Activated B cell treated with CpG ODN at 0.5 μM for 24 hours (primary cell): ENCODE data around the gene FHIT. TPM values are rescaled to one million over a fixed set of nuclear protein-coding genes. Genes with fewer than 3 reads are reported as not detected.

Experiments used
- ATAC-seq: fragments of 200-7000 bp; cut with Tn5 transposase; one replicate; pipeline ENCODE4 v1.10.0; 2021; ENCODE audit warnings: low read depth, mild to moderate bottlenecking, moderate library complexity
- CTCF ChIA-PET: fragments of 350-600 bp; sonication (Branson Sonifier 250); formaldehyde crosslinking; loops from one replicate; lab custom pipeline; 2021; ENCODE audit warnings: antibody characterized with exemption; lab: Charles Lee
- POLR2A ChIA-PET: fragments of 350-600 bp; sonication (Branson Sonifier 250); formaldehyde crosslinking; loops from one replicate; lab custom pipeline; 2021; ENCODE audit warnings: antibody characterized with exemption; lab: Charles Lee
- DNase-seq: peaks from one replicate; pipeline ENCODE4 v3.0.0; 2022
- H3K27ac Mint-ChIP-seq: one replicate; pipeline ENCODE4 v1.8.0; 2020; ENCODE audit warnings: mixed read lengths
- H3K27me3 Mint-ChIP-seq: one replicate; pipeline ENCODE4 v1.8.0; 2021; ENCODE audit warnings: mixed read lengths
- H3K36me3 Mint-ChIP-seq: one replicate; pipeline ENCODE4 v1.8.0; 2021; ENCODE audit warnings: low read depth, mixed read lengths
- H3K4me1 Mint-ChIP-seq: one replicate; pipeline ENCODE4 v1.8.0; 2021; ENCODE audit warnings: mixed read lengths
- H3K4me3 Mint-ChIP-seq: one replicate; pipeline ENCODE4 v1.8.0; 2020; ENCODE audit warnings: mild to moderate bottlenecking, mixed read lengths
- H3K9me3 Mint-ChIP-seq: one replicate; pipeline ENCODE4 v1.8.0; 2020; ENCODE audit warnings: mixed read lengths
- intact Hi-C: fragments of 100-400 bp; cut with micrococcal nuclease; formaldehyde crosslinking; loops from one replicate; pipeline ENCODE4 v1.15.1; 2024
- total RNA-seq: library from RNA; stranded (reverse); gene quantifications from 2 replicates; pipeline ENCODE4 v1.2.3, GENCODE V29; 2022
- TF ChIP-seq, protein P1 (sequence below): fragments of 200-600 bp; IDR thresholded peaks from one replicate; pipeline ENCODE4 v1.8.0; 2022; ENCODE audit warnings: antibody characterized with exemption, mild to moderate bottlenecking

FHIT gene
- total RNA-seq, 1 donor from 2014 or later = 5.5 TPM

DNA sequence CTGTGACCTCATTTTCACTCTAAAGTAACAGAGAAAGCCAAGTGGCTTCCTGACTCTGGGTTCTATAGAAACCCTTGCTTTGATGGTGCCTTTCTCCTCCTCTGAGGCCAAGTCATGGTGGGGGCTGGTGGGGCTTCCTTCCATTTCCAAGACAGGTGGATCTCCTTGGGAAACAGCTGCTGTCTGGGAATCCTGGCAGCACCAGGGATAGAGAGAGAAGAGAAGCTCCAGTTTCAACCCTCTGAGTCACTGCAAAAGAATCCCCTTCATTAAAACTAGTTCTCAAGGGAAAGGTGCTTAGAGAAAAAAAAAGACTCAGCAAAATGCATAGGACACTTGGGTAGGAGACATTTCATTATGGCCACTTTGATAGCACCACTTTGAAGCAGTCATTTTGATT is 614.4 kb downstream of the FHIT start:
- CTCF ChIA-PET = no interaction called here
- POLR2A ChIA-PET = no interaction called here
- no peaks in the 10 kb centered on the region for H3K27me3 Mint-ChIP-seq
- H3K9me3 Mint-ChIP-seq = no peaks in the 10 kb centered on the region
- no peaks in the 10 kb centered on the region for H3K36me3 Mint-ChIP-seq
- ATAC-seq (no peak), DNase-seq (no peak)
- H3K4me3 Mint-ChIP-seq = no peak overlapping the region
- intact Hi-C loops = no loop called here
- H3K27ac Mint-ChIP-seq = no peak overlapping the region
- no peaks in the 10 kb centered on the region for H3K4me1 Mint-ChIP-seq
- TF ChIP-seq, protein P1, sequence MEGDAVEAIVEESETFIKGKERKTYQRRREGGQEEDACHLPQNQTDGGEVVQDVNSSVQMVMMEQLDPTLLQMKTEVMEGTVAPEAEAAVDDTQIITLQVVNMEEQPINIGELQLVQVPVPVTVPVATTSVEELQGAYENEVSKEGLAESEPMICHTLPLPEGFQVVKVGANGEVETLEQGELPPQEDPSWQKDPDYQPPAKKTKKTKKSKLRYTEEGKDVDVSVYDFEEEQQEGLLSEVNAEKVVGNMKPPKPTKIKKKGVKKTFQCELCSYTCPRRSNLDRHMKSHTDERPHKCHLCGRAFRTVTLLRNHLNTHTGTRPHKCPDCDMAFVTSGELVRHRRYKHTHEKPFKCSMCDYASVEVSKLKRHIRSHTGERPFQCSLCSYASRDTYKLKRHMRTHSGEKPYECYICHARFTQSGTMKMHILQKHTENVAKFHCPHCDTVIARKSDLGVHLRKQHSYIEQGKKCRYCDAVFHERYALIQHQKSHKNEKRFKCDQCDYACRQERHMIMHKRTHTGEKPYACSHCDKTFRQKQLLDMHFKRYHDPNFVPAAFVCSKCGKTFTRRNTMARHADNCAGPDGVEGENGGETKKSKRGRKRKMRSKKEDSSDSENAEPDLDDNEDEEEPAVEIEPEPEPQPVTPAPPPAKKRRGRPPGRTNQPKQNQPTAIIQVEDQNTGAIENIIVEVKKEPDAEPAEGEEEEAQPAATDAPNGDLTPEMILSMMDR = no peak

DNA sequence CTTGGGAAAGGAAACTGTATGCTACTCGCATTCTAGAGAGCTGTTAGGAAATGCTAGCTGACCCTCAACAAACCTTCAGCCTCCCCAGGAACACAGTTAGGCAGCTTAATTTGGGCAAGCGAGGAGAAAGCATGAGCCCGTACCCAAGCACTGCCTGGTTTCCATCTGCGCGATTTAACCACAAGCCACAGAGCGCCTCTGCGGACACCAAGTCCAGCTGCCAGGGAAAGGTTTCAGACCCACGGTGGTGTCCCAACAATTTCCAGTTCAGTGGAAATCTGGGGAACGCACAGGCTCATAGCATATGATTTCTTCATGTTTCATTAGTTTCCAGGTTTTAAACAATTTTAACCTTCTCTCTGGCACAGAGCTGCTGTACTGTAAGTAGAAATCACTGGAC is 617.6 kb downstream of the FHIT start:
- DNase-seq (no peak), ATAC-seq (no peak)
- Mint-ChIP-seq H3K27ac (no peak overlapping the region), H3K9me3 (no peaks in the 10 kb centered on the region), H3K36me3 (no peaks in the 10 kb centered on the region), H3K27me3 (peaks cover 4% of the 10 kb centered on the region), H3K4me3 (no peak overlapping the region), H3K4me1 (no peaks in the 10 kb centered on the region)
- ChIA-PET POLR2A (no interaction called here), CTCF (no interaction called here)
- TF ChIP-seq, protein P1 = no peak
- intact Hi-C loops = no loop called here

DNA sequence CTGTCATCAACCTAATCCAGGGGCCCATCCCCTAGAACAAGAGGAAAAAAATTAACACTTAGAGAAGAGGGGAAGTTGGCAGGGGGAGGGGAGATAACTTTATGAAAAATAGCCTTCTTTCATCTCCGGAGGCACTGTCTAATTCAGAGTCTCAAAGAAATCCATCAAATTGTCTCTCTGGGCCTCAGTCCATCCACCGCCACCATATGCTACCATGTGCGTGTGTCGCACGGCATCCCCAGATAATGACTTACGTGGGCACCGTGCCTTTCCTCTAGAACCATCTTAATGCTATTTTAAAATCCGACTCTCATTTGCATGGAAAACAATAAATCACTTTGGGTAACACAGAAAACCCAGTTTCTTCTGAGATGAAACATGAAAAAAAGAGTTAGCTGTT is 619.7 kb downstream of the FHIT start:
- no peak overlapping the region for H3K27ac Mint-ChIP-seq
- no peaks in the 10 kb centered on the region for H3K9me3 Mint-ChIP-seq
- intact Hi-C loops = no loop called here
- ChIA-PET POLR2A (no interaction called here), CTCF (no interaction called here)
- TF ChIP-seq, protein P1 = no peak
- H3K27me3 Mint-ChIP-seq = peaks cover 4% of the 10 kb centered on the region
- ATAC-seq (no peak), DNase-seq (no peak)
- H3K36me3 Mint-ChIP-seq = no peaks in the 10 kb centered on the region
- H3K4me1 Mint-ChIP-seq = no peaks in the 10 kb centered on the region
- H3K4me3 Mint-ChIP-seq = no peak overlapping the region

DNA sequence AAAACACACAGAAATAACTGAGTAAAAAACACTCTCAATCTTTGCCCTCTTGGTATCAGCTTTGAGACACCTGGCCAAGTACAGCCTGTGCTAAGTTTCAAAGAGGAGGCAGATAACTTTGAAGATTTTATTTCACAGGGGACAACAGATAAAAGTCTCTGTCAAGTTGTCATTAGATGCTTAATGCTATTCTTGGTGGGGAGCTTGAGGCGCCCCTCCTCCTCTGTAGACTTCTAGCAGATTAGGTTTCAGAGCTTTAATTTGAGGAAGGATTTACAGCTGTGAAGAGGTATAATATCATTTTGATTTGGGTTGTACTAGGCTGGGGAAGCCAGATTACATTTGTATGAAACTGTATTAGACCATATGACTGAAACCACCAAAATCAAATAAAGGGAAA is 620.3 kb downstream of the FHIT start:
- ATAC-seq (no peak), DNase-seq (no peak)
- Mint-ChIP-seq H3K4me1 (no peaks in the 10 kb centered on the region), H3K9me3 (no peaks in the 10 kb centered on the region), H3K36me3 (no peaks in the 10 kb centered on the region), H3K27ac (no peak overlapping the region), H3K27me3 (peaks cover 4% of the 10 kb centered on the region), H3K4me3 (no peak overlapping the region)
- TF ChIP-seq, protein P1 = no peak
- CTCF ChIA-PET = no interaction called here
- POLR2A ChIA-PET = interaction anchor here (0.6 kb wide), 1 partner anchor 406 kb away, joined by 5 read pairs; no protein-coding TSS in a partner anchor
- intact Hi-C loops = no loop called here

DNA sequence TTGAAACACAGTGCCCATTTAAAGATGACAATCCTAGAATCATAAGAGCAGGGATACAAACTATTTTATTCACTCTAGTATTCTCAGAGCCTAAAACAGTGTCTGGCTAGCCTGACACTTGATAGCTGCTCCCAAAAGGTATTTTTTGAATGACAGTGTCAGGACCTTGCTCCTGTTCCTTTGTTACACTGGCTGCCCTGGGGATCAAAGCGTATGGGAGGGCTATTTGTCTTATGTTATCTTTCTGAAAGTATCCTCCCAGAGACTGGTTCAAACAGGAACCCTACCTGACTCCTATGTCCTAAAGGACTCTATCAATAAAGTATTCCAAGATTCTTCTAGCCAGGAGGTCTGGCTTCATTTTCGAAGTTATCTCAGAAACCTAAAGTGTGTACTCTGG is 621.4 kb downstream of the FHIT start:
- intact Hi-C loops = no loop called here

More for the DNA sequence above, 621.4 kb downstream of the FHIT start:
- H3K36me3 Mint-ChIP-seq = no peaks in the 10 kb centered on the region
- H3K9me3 Mint-ChIP-seq = no peaks in the 10 kb centered on the region
- DNase-seq = no peak
- TF ChIP-seq, protein P1 = no peak
- CTCF ChIA-PET = no interaction called here
- H3K27me3 Mint-ChIP-seq = peaks cover 4% of the 10 kb centered on the region
- no peak for ATAC-seq
- no peak overlapping the region for H3K27ac Mint-ChIP-seq
- no peaks in the 10 kb centered on the region for H3K4me1 Mint-ChIP-seq
- H3K4me3 Mint-ChIP-seq = no peak overlapping the region
- POLR2A ChIA-PET = no interaction called here
